IMR-90 (cell line): ENCODE results near the gene SLC4A7. TPM values are rescaled to one million over a fixed set of nuclear protein-coding genes. Genes with fewer than 3 reads are reported as not detected.

Source experiments
- ATAC-seq: fragments of 200-7000 bp; cut with Tn5 transposase; 2 replicates; pipeline ENCODE4 v1.9.1; 2020; ENCODE audit warnings: low read depth, mild to moderate bottlenecking, moderate library complexity
- BruUV-seq: library from RNA; stranded (reverse); fragments of 400-500 nt; replicated peaks from 2 replicates; lab custom pipeline; 2021; lab: Mats Ljungman, UMichigan
- CTCF ChIA-PET: fragments of 300-600 bp; formaldehyde crosslinking; extraction: SDS; loops from one replicate; lab custom pipeline; 2021; ENCODE audit warnings: antibody characterized with exemption; lab: Yijun Ruan, JAX
- POLR2A ChIA-PET: fragments of 300-600 bp; sonication (Branson Sonifier 250); formaldehyde crosslinking; loops from one replicate; lab custom pipeline; 2022; ENCODE audit warnings: antibody characterized with exemption; ENCODE audit not compliant: unreplicated experiment; lab: Charles Lee
- DNase-seq: peaks from one replicate; pipeline ENCODE4 v3.0.0; 2013
- H2AFZ ChIP-seq: replicated peaks from 2 replicates; pipeline ENCODE3; 2013; ENCODE audit warnings: low read length, mild to moderate bottlenecking; ENCODE audit not compliant: poor library complexity
- H2AK5ac ChIP-seq: 2 replicates; pipeline ENCODE4 v1.6.1; 2013; ENCODE audit warnings: low read depth, low read length, inconsistent platforms
- H2AK9ac ChIP-seq: replicated peaks from 2 replicates; pipeline ENCODE3; 2013; ENCODE audit warnings: mild to moderate bottlenecking, low read depth, low read length, moderate library complexity; ENCODE audit not compliant: poor library complexity
- H2BK120ac ChIP-seq: 2 replicates; pipeline ENCODE4 v1.6.1; 2013; ENCODE audit warnings: low read depth, low read length, inconsistent platforms
- H2BK15ac ChIP-seq: 3 replicates; pipeline ENCODE4 v1.6.1; 2013; ENCODE audit warnings: low read depth, low read length, inconsistent platforms
- H2BK20ac ChIP-seq: 2 replicates; pipeline ENCODE4 v1.6.1; 2013; ENCODE audit warnings: low read depth, mild to moderate bottlenecking, inconsistent platforms, low read length, moderate library complexity
- H2BK5ac ChIP-seq: 2 replicates; pipeline ENCODE4 v1.6.1; 2013; ENCODE audit warnings: mild to moderate bottlenecking, low read depth, low read length, inconsistent platforms; ENCODE audit not compliant: poor library complexity, severe bottlenecking
- H3K14ac ChIP-seq: replicated peaks from 2 replicates; pipeline ENCODE4 v1.6.1; 2013; ENCODE audit warnings: low read depth, low read length, inconsistent platforms
- H3K18ac ChIP-seq: 2 replicates; pipeline ENCODE4 v1.6.1; 2013; ENCODE audit warnings: low read depth, low read length, control low read depth
- H3K23ac ChIP-seq: 2 replicates; pipeline ENCODE4 v1.6.1; 2013; ENCODE audit warnings: low read depth, low read length, inconsistent platforms
- H3K27ac ChIP-seq: 2 replicates; pipeline ENCODE4 v1.5.1; 2013; ENCODE audit warnings: mild to moderate bottlenecking, control low read depth, low read length; ENCODE audit not compliant: insufficient read depth
- H3K27me3 ChIP-seq: 2 replicates; pipeline ENCODE4 v1.6.1; 2013; ENCODE audit warnings: low read length; ENCODE audit not compliant: control insufficient read depth, insufficient read depth
- H3K36me3 ChIP-seq: 2 replicates; pipeline ENCODE4 v1.6.1; 2013; ENCODE audit warnings: low read length, mixed read lengths; ENCODE audit not compliant: control insufficient read depth, insufficient read depth
- H3K4ac ChIP-seq: 2 replicates; pipeline ENCODE4 v1.6.1; 2013; ENCODE audit warnings: low read depth, low read length, inconsistent platforms
- H3K4me1 ChIP-seq: 2 replicates; pipeline ENCODE4 v1.6.1; 2013; ENCODE audit warnings: low read length, mixed read lengths; ENCODE audit not compliant: control insufficient read depth, insufficient read depth
- H3K4me2 ChIP-seq: 2 replicates; pipeline ENCODE4 v1.6.1; 2013; ENCODE audit warnings: low read depth, mild to moderate bottlenecking, control low read depth, low read length, moderate library complexity
- H3K4me3 ChIP-seq: 2 replicates; pipeline ENCODE4 v1.5.1; 2013; ENCODE audit warnings: low read depth, mild to moderate bottlenecking, control low read depth, low read length, moderate library complexity; ENCODE audit not compliant: insufficient read depth
- H3K56ac ChIP-seq: 2 replicates; pipeline ENCODE4 v1.6.1; 2013; ENCODE audit warnings: low read length, inconsistent platforms; ENCODE audit not compliant: insufficient read depth; ENCODE audit errors: extremely low read depth
- H3K79me1 ChIP-seq, 2 experiments: 2 replicates each; pipeline ENCODE4 v1.6.1; 2013; ENCODE audit warnings: low read length in 2 of 2, inconsistent platforms in 1 of 2, low read depth in 1 of 2
- H3K9ac ChIP-seq: 2 replicates; pipeline ENCODE4 v1.6.1; 2013; ENCODE audit warnings: low read depth, low read length, control low read depth
- H3K9me1 ChIP-seq: 2 replicates; pipeline ENCODE4 v1.6.1; 2013; ENCODE audit warnings: low read length, inconsistent platforms; ENCODE audit not compliant: insufficient read depth
- H3K9me3 ChIP-seq: 2 replicates; pipeline ENCODE4 v1.6.1; 2013; ENCODE audit warnings: low read length; ENCODE audit not compliant: control insufficient read depth, insufficient read depth
- H4K20me1 ChIP-seq: 2 replicates; pipeline ENCODE4 v1.6.1; 2013; ENCODE audit warnings: low read length, inconsistent platforms; ENCODE audit not compliant: insufficient read depth
- H4K5ac ChIP-seq: 2 replicates; pipeline ENCODE4 v1.6.1; 2013; ENCODE audit warnings: mild to moderate bottlenecking, low read depth, low read length, control low read depth
- H4K8ac ChIP-seq, 2 experiments: 2 replicates each; pipeline ENCODE4 v1.6.1; 2013; ENCODE audit warnings: low read depth in 2 of 2, low read length in 2 of 2, control low read depth in 1 of 2, inconsistent platforms in 1 of 2
- H4K91ac ChIP-seq: 2 replicates; pipeline ENCODE4 v1.6.1; 2013; ENCODE audit warnings: low read depth, low read length, inconsistent platforms; ENCODE audit not compliant: insufficient read depth
- BHLHE40 ChIP-seq: fragments of 150-350 bp; IDR thresholded peaks from 2 replicates; pipeline ENCODE4 v1.6.1; 2016; ENCODE audit warnings: mild to moderate bottlenecking, low read depth, low read length
- CEBPB ChIP-seq: IDR thresholded peaks from 2 replicates; pipeline ENCODE4 v1.6.1; 2012; ENCODE audit warnings: low read depth, low read length, improper control_type of control experiment
- CHD1 ChIP-seq: IDR thresholded peaks from 2 replicates; pipeline ENCODE4 v1.6.1; 2012; ENCODE audit warnings: low read depth, low read length, improper control_type of control experiment
- FOS ChIP-seq: fragments of 150-350 bp; IDR thresholded peaks from 2 replicates; pipeline ENCODE4 v1.6.1; 2016; ENCODE audit warnings: low read depth, low read length
- MAFK ChIP-seq: IDR thresholded peaks from 2 replicates; pipeline ENCODE4 v1.6.1; 2012; ENCODE audit warnings: low read depth, low read length, improper control_type of control experiment
- MXI1 ChIP-seq: IDR thresholded peaks from 2 replicates; pipeline ENCODE4 v1.6.1; 2012; ENCODE audit warnings: low read depth, mild to moderate bottlenecking, low read length, moderate library complexity, borderline replicate concordance
- NFE2L2 ChIP-seq: fragments of 150-350 bp; IDR thresholded peaks from 2 replicates; pipeline ENCODE4 v1.6.1; 2016; ENCODE audit warnings: low read depth, mild to moderate bottlenecking, low read length
- POLR2A ChIP-seq: IDR thresholded peaks from 2 replicates; pipeline ENCODE4 v1.6.1; 2012; ENCODE audit warnings: mild to moderate bottlenecking, low read depth, low read length
- RAD21 ChIP-seq: IDR thresholded peaks from 2 replicates; pipeline ENCODE4 v1.6.1; 2012; ENCODE audit warnings: low read length, improper control_type of control experiment
- RFX5 ChIP-seq: IDR thresholded peaks from 2 replicates; pipeline ENCODE4 v1.8.0; 2012; ENCODE audit warnings: low read depth, mild to moderate bottlenecking, low read length, moderate library complexity
- SMC3 ChIP-seq: fragments of 150-350 bp; IDR thresholded peaks from 2 replicates; pipeline ENCODE4 v1.6.1; 2016; ENCODE audit warnings: low read depth, mild to moderate bottlenecking, antibody characterized with exemption, low read length, moderate library complexity
- WGBS, 2 experiments: methylation state at CpG; one replicate each; pipeline versions ENCODE4 v1.1.5 to v1.1.7; 2013; ENCODE audit warnings: missing lambda C conversion rate in 2 of 2; ENCODE audit not compliant: insufficient read length in 1 of 2; ENCODE audit errors: extremely low coverage in 2 of 2; 5-methylcytosine and 5-hydroxymethylcytosine counted together
- dilution Hi-C: fragments of 300-500 bp; cut with HindIII; formaldehyde crosslinking; loops from one replicate; pipeline ENCODE4 v1.14.3; 2018; ENCODE audit warnings: low sequenced_read_pairs; ENCODE audit not compliant: unreplicated experiment
- in situ Hi-C: fragments of 300-500 bp; cut with MboI; formaldehyde crosslinking; loops from 3 replicates; pipeline ENCODE4 v1.14.3; 2019; ENCODE audit warnings: low sequenced_read_pairs, inconsistent platforms, mixed read lengths
- intact Hi-C: fragments of 100-400 bp; cut with micrococcal nuclease; formaldehyde crosslinking; loops from 2 replicates; pipeline ENCODE4 v1.10.0; 2022
- polyA plus RNA-seq, 3 experiments: library from polyadenylated mRNA; depleted of rRNA; stranded (reverse); fragments of >200 nt; gene quantifications; 2 replicates each; pipeline ENCODE4 v1.2.3, GENCODE V29; 2012; ENCODE audit warnings: low replicate concordance in 1 of 3
- total RNA-seq: library from RNA; depleted of rRNA; stranded (reverse); fragments of >200 nt; gene quantifications from 2 replicates; pipeline ENCODE4 v1.2.3, GENCODE V29; 2012

SLC4A7 gene
- total and polyA plus RNA-seq, 2 of the 4 experiments (the other 2 are of a cell fraction), result 17.7 to 50.4 TPM

GRCh38 chr3:27483117-27484014 lies 818 bp downstream of the SLC4A7 start:
- peak overlapping the region; percentile 28 to 75 for H4K8ac ChIP-seq
- H2AFZ ChIP-seq, result peak overlapping the region; percentile 90
- no peaks in the 10 kb centered on the region for H3K27me3 ChIP-seq
- H2AK5ac ChIP-seq, result peak overlapping the region; percentile 87
- 6% methylated on average over 14 of the region's 75 CpGs; no CpG with 5 or more reads in 1 of the 2 experiments for WGBS, 2 experiments
- H3K9me3 ChIP-seq, result no peaks in the 10 kb centered on the region
- in situ Hi-C loops (loop anchor here (10.0 kb wide), 1 partner anchor 191 kb away; no protein-coding TSS in a partner anchor), intact Hi-C loops (loop anchor here (1.0 to 10.0 kb wide), 6 partner anchors 51 to 851 kb away; no protein-coding TSS in a partner anchor), dilution Hi-C loops (no loop called here)
- H3K27ac ChIP-seq, result peak overlapping the region; percentile 90
- peaks cover 44% of the 10 kb centered on the region for H4K20me1 ChIP-seq
- peak overlapping the region; percentile 17 for H3K18ac ChIP-seq
- H3K23ac ChIP-seq, result peak overlapping the region; percentile 100
- CTCF ChIA-PET, result no interaction called here
- peak overlapping the region; percentile 86 for H2BK5ac ChIP-seq
- peaks cover 9% of the 10 kb centered on the region; the same call in 1 of the 2 replicates for H3K9me1 ChIP-seq
- TF ChIP-seq POLR2A, result peak; percentile 38; the same call in 1 of the 2 replicates
- peak; percentile 83; the same call in 1 of the 2 replicates for TF ChIP-seq MXI1
- TF ChIP-seq CEBPB, result no peak
- no peak for TF ChIP-seq FOS
- no peak for TF ChIP-seq SMC3
- peak; percentile 4; the same call in 1 of the 2 replicates for TF ChIP-seq RAD21
- no peak for TF ChIP-seq NFE2L2
- TF ChIP-seq CHD1, result peak; percentile 67; the same call in 1 of the 2 replicates
- TF ChIP-seq RFX5, result no peak
- TF ChIP-seq MAFK, result no peak
- no peak for TF ChIP-seq BHLHE40
- H2BK20ac ChIP-seq, result peak overlapping the region; percentile 81
- peak overlapping the region; percentile 97 for H3K4ac ChIP-seq
- peak; percentile 81 for DNase-seq
- H3K4me1 ChIP-seq, result peaks cover 2% of the 10 kb centered on the region; the same call in 1 of the 2 replicates
- H2AK9ac ChIP-seq, result peak overlapping the region; percentile 87
- peak overlapping the region; percentile 71 for H3K4me2 ChIP-seq
- H4K91ac ChIP-seq, result peak overlapping the region; percentile 90
- peak overlapping the region; percentile 97 for H3K56ac ChIP-seq
- H2BK15ac ChIP-seq, result no peak overlapping the region; the same call in 2 of the 3 replicates
- peaks cover 2% of the 10 kb centered on the region; the same call in 1 of the 2 replicates for H3K36me3 ChIP-seq
- BruUV-seq, result no TSS peak
- peak; percentile 3 for ATAC-seq
- peak overlapping the region; percentile 87 for H2BK120ac ChIP-seq
- POLR2A ChIA-PET, result interaction anchor here (1.0 kb wide), 1 partner anchor 198 kb away, joined by 3 read pairs; no protein-coding TSS in a partner anchor
- peak overlapping the region; percentile 94 for H3K9ac ChIP-seq
- H4K5ac ChIP-seq, result peak overlapping the region; percentile 15; the same call in 1 of the 2 replicates
- H3K4me3 ChIP-seq, result peak overlapping the region; percentile 62
- H3K14ac ChIP-seq, result peak overlapping the region; percentile 100
- H3K79me1 ChIP-seq, result peaks cover 0 to 23% of the 10 kb centered on the region in 2 experiments; a peak in 2 of 4 replicates
